ENCODE measurements around the gene TSPAN4. TPM values are rescaled to one million over a fixed set of nuclear protein-coding genes. Genes with fewer than 3 reads are reported as not detected.

TSPAN4 gene
- total and polyA plus RNA-seq, 2 of the 13 experiments (the other 11 are each of a cell fraction or from before 2014, with no cell fraction given), result 31.7 to 68.3 TPM

DNA sequence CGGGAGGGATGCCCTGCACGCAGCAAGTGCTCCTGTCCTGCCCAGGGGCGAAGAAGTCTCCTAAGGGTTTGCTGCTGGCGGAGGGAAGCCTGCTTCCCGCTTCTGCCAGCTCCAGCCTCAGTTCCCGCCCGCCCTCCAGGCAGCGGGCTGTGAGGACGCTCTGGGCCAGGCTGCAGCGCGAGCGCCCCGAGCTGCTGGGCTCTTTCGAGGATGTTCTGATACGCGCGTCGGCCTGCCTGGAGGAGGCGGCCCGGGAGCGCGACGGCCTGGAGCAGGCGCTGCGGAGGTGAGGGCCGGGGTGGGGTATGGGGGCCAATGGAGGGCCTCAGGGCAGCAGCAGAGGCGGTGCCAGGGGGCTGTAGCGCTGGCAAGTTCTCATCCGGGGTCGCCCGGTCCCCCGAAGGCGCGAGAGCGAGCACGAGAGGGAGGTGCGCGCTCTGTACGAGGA, 12.8 kb upstream of the TSPAN4 start (continued):
- TF ChIP-seq ZNF562 (CRISPR knock-in tag; IDR thresholded peaks at IDR 0.05; ENCODE audit: borderline replicate concordance) (no peak), HNRNPL (IDR thresholded peaks at IDR 0.05; ENCODE audit: low read depth, low read length) (peak; percentile 7; the same call in 1 of the 2 replicates), ZBTB38 (CRISPR knock-in tag; IDR thresholded peaks at IDR 0.05) (peak; percentile 82; the same call in 1 of the 2 replicates), ATF7 (IDR thresholded peaks at IDR 0.05) (no peak), ATF7 (CRISPR knock-in tag; IDR thresholded peaks at IDR 0.05) (no peak), ZSCAN31 (CRISPR knock-in tag; IDR thresholded peaks at IDR 0.05; ENCODE audit: low read depth) (no peak), ZNF780A (CRISPR knock-in tag; IDR thresholded peaks at IDR 0.05) (no peak), ZNF263 (CRISPR knock-in tag; IDR thresholded peaks at IDR 0.05) (no peak), MEIS1 (CRISPR knock-in tag; IDR thresholded peaks at IDR 0.05; ENCODE audit: borderline replicate concordance) (peak; percentile 49; the same call in 1 of the 2 replicates), NFRKB (IDR thresholded peaks at IDR 0.05) (no peak), ZNF768 (CRISPR knock-in tag; IDR thresholded peaks at IDR 0.05) (0 out of 2 replicates have a peak, but pooled peaks have one; percentile 8), CSRNP1 (CRISPR knock-in tag; IDR thresholded peaks at IDR 0.05) (0 out of 2 replicates have a peak, but pooled peaks have one; percentile 20), PHF21A (CRISPR knock-in tag; IDR thresholded peaks at IDR 0.05) (0 out of 2 replicates have a peak, but pooled peaks have one; percentile 4), IKZF1 (IDR thresholded peaks at IDR 0.05) (no peak)
- TF ChIP-seq, protein P1, sequence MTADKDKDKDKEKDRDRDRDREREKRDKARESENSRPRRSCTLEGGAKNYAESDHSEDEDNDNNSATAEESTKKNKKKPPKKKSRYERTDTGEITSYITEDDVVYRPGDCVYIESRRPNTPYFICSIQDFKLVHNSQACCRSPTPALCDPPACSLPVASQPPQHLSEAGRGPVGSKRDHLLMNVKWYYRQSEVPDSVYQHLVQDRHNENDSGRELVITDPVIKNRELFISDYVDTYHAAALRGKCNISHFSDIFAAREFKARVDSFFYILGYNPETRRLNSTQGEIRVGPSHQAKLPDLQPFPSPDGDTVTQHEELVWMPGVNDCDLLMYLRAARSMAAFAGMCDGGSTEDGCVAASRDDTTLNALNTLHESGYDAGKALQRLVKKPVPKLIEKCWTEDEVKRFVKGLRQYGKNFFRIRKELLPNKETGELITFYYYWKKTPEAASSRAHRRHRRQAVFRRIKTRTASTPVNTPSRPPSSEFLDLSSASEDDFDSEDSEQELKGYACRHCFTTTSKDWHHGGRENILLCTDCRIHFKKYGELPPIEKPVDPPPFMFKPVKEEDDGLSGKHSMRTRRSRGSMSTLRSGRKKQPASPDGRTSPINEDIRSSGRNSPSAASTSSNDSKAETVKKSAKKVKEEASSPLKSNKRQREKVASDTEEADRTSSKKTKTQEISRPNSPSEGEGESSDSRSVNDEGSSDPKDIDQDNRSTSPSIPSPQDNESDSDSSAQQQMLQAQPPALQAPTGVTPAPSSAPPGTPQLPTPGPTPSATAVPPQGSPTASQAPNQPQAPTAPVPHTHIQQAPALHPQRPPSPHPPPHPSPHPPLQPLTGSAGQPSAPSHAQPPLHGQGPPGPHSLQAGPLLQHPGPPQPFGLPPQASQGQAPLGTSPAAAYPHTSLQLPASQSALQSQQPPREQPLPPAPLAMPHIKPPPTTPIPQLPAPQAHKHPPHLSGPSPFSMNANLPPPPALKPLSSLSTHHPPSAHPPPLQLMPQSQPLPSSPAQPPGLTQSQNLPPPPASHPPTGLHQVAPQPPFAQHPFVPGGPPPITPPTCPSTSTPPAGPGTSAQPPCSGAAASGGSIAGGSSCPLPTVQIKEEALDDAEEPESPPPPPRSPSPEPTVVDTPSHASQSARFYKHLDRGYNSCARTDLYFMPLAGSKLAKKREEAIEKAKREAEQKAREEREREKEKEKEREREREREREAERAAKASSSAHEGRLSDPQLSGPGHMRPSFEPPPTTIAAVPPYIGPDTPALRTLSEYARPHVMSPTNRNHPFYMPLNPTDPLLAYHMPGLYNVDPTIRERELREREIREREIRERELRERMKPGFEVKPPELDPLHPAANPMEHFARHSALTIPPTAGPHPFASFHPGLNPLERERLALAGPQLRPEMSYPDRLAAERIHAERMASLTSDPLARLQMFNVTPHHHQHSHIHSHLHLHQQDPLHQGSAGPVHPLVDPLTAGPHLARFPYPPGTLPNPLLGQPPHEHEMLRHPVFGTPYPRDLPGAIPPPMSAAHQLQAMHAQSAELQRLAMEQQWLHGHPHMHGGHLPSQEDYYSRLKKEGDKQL (CRISPR knock-in tag; IDR thresholded peaks at IDR 0.05; ENCODE audit: low read depth), result no peak
